Glutamatergic neuron (in vitro differentiated cells): ENCODE results near the gene STON2. TPM values are rescaled to one million over a fixed set of nuclear protein-coding genes. Genes with fewer than 3 reads are reported as not detected.

Experiments
- DNase-seq: peaks from one replicate; pipeline ENCODE4 v3.0.0; 2022
- H3K27ac Mint-ChIP-seq: one replicate; pipeline ENCODE4 v1.8.0; 2020; ENCODE audit warnings: mild to moderate bottlenecking, mixed read lengths, inconsistent platforms; ENCODE audit not compliant: unreplicated experiment
- H3K27me3 Mint-ChIP-seq: one replicate; pipeline ENCODE4 v1.8.0; 2020; ENCODE audit warnings: mild to moderate bottlenecking, moderate library complexity, mixed read lengths, inconsistent platforms; ENCODE audit not compliant: unreplicated experiment
- H3K36me3 Mint-ChIP-seq: one replicate; pipeline ENCODE4 v1.8.0; 2020; ENCODE audit warnings: mild to moderate bottlenecking, mixed read lengths, inconsistent platforms; ENCODE audit not compliant: unreplicated experiment
- H3K4me1 Mint-ChIP-seq: one replicate; pipeline ENCODE4 v1.8.0; 2020; ENCODE audit warnings: mild to moderate bottlenecking, low read depth, mixed read lengths, inconsistent platforms; ENCODE audit not compliant: unreplicated experiment
- H3K4me3 Mint-ChIP-seq: one replicate; pipeline ENCODE4 v1.8.0; 2020; ENCODE audit warnings: mild to moderate bottlenecking, mixed read lengths, inconsistent platforms; ENCODE audit not compliant: unreplicated experiment
- H3K9me3 Mint-ChIP-seq: one replicate; pipeline ENCODE4 v1.8.0; 2020; ENCODE audit warnings: mild to moderate bottlenecking, moderate library complexity, mixed read lengths, inconsistent platforms; ENCODE audit not compliant: unreplicated experiment
- CTCF ChIP-seq: fragments of 200-600 bp; sonication (generic); IDR thresholded peaks from one replicate; pipeline ENCODE4 v1.5.0; 2021; ENCODE audit not compliant: partially characterized antibody, unreplicated experiment
- total RNA-seq: library from RNA; stranded (reverse); fragmentation: NEBNext Ultra II Directional; extraction: Animal tissue kit (Norgen Biotek cat#: 25700); gene quantifications from one replicate; pipeline ENCODE4 v1.2.1, GENCODE V29; 2021; ENCODE audit not compliant: unreplicated experiment

STON2 gene
- total RNA-seq, 1 donor from 2014 or later, result 278 TPM

- no peak overlapping the region for H3K4me3 Mint-ChIP-seq
- no peak overlapping the region for H3K27ac Mint-ChIP-seq
- peaks cover 19% of the 10 kb centered on the region for H3K4me1 Mint-ChIP-seq
- no peak for TF ChIP-seq CTCF
- peaks cover 23% of the 10 kb centered on the region for H3K9me3 Mint-ChIP-seq
- no peak for DNase-seq
- H3K27me3 Mint-ChIP-seq, result peaks cover 2% of the 10 kb centered on the region
- H3K36me3 Mint-ChIP-seq, result peaks cover 27% of the 10 kb centered on the region
Observed at GRCh38 chr14:81286574-81287370, 113.4 kb downstream of the STON2 start.

- H3K27ac Mint-ChIP-seq, result no peak overlapping the region
- H3K4me1 Mint-ChIP-seq, result peaks cover 32% of the 10 kb centered on the region
- H3K4me3 Mint-ChIP-seq, result no peak overlapping the region
- TF ChIP-seq CTCF, result no peak
- H3K9me3 Mint-ChIP-seq, result peaks cover 21% of the 10 kb centered on the region
- peaks cover 2% of the 10 kb centered on the region for H3K27me3 Mint-ChIP-seq
- H3K36me3 Mint-ChIP-seq, result peaks cover 21% of the 10 kb centered on the region
- no peak for DNase-seq
Observed at GRCh38 chr14:81285245-81285644, 114.9 kb downstream of the STON2 start.

- Mint-ChIP-seq H3K27me3 (peaks cover 7% of the 10 kb centered on the region), H3K9me3 (peaks cover 14% of the 10 kb centered on the region), H3K4me3 (no peak overlapping the region), H3K27ac (peak overlapping the region; percentile 33), H3K36me3 (peaks cover 12% of the 10 kb centered on the region), H3K4me1 (peaks cover 49% of the 10 kb centered on the region)
- TF ChIP-seq CTCF, result no peak
- no peak for DNase-seq
Observed at GRCh38 chr14:81281332-81281731, 118.8 kb downstream of the STON2 start.

- H3K36me3 Mint-ChIP-seq, result peaks cover 12% of the 10 kb centered on the region
- peaks cover 7% of the 10 kb centered on the region for H3K27me3 Mint-ChIP-seq
- H3K27ac Mint-ChIP-seq, result no peak overlapping the region
- H3K4me1 Mint-ChIP-seq, result peaks cover 59% of the 10 kb centered on the region
- no peak for TF ChIP-seq CTCF
- no peak overlapping the region for H3K4me3 Mint-ChIP-seq
- no peak for DNase-seq
- peaks cover 16% of the 10 kb centered on the region for H3K9me3 Mint-ChIP-seq
Observed at GRCh38 chr14:81280136-81280791, 119.9 kb downstream of the STON2 start.

- H3K27ac Mint-ChIP-seq, result peak overlapping the region; percentile 97
- H3K4me3 Mint-ChIP-seq, result peak overlapping the region; percentile 77
- H3K9me3 Mint-ChIP-seq, result peaks cover 11% of the 10 kb centered on the region
- TF ChIP-seq CTCF, result no peak
- peaks cover 12% of the 10 kb centered on the region for H3K36me3 Mint-ChIP-seq
- DNase-seq, result no peak
- peaks cover 72% of the 10 kb centered on the region for H3K4me1 Mint-ChIP-seq
- H3K27me3 Mint-ChIP-seq, result peaks cover 9% of the 10 kb centered on the region
Observed at GRCh38 chr14:81277096-81277495, 123.0 kb downstream of the STON2 start.
